Erythroblast (primary cell): Measurements from ENCODE around the gene NRTN.

Source experiments
- GATA1 ChIP-seq: IDR thresholded peaks from 2 replicates; pipeline ENCODE4 v1.6.1; 2011; ENCODE audit warnings: low read depth, mild to moderate bottlenecking, control low read depth, low read length, moderate library complexity
- POLR2A ChIP-seq: IDR thresholded peaks from 2 replicates; pipeline ENCODE4 v1.6.1; 2011; ENCODE audit warnings: mild to moderate bottlenecking, low read length

DNA sequence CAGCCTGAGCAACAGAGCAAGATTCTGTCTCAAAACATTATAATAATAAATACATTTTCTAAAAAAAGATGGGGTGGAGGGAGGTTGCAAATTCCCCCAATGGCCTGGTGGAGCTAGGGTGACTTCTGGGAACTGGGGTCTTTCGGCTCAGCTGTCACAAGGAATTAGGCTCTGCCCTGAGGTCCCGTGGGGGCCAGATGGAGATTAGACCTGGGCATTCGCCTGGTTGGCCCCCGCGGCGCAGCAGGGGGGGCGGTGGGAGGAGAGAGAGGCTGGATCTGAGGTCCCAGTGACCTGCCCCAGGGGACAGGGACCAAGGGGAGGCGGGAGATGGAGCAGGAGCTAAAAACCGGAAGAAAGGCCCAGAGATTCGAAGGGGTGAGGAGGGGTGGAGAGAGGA lies 19.9 kb downstream of the NRTN start:
- TF ChIP-seq POLR2A, result no peak
- no peak for TF ChIP-seq GATA1
